Hepatocyte (in vitro differentiated cells): Measurements from ENCODE around the gene E2F8. TPM values are rescaled to one million over a fixed set of nuclear protein-coding genes. Genes with fewer than 3 reads are reported as not detected.

Experiments
- DNase-seq: peaks from one replicate; pipeline ENCODE4 v3.0.0-alpha.2; 2016; ENCODE audit warnings: low spot score
- H2AFZ ChIP-seq: fragments of 200-600 bp; sonication (generic); 2 replicates; pipeline ENCODE4 v1.6.0; 2016; ENCODE audit warnings: antibody characterized with exemption, mild to moderate bottlenecking
- H3K27ac ChIP-seq: fragments of 200-600 bp; sonication (generic); 2 replicates; pipeline ENCODE4 v1.5.1; 2016; ENCODE audit warnings: mild to moderate bottlenecking
- H3K27me3 ChIP-seq: fragments of 200-600 bp; sonication (generic); 2 replicates; pipeline ENCODE4 v1.6.1; 2016
- H3K36me3 ChIP-seq: fragments of 200-600 bp; sonication (generic); replicated peaks from 2 replicates; pipeline ENCODE4 v1.5.1; 2016; ENCODE audit warnings: low read depth; ENCODE audit not compliant: insufficient read depth
- H3K4me1 ChIP-seq: fragments of 200-600 bp; sonication (generic); 2 replicates; pipeline ENCODE4 v1.5.1; 2016; ENCODE audit warnings: mild to moderate bottlenecking, moderate library complexity; ENCODE audit not compliant: insufficient read depth
- H3K4me2 ChIP-seq: fragments of 200-600 bp; sonication (generic); 2 replicates; pipeline ENCODE4 v1.6.0; 2016
- H3K4me3 ChIP-seq: fragments of 200-600 bp; sonication (generic); 2 replicates; pipeline ENCODE4 v1.5.1; 2016; ENCODE audit warnings: mild to moderate bottlenecking
- H3K79me2 ChIP-seq: fragments of 200-600 bp; sonication (generic); 2 replicates; pipeline ENCODE4 v1.6.0; 2017; ENCODE audit warnings: mild to moderate bottlenecking
- H3K9me2 ChIP-seq: fragments of 200-600 bp; sonication (generic); replicated peaks from 2 replicates; pipeline ENCODE4 v1.6.0; 2017; ENCODE audit warnings: mild to moderate bottlenecking; ENCODE audit not compliant: insufficient read depth
- H3K9me3 ChIP-seq: fragments of 200-600 bp; sonication (generic); 2 replicates; pipeline ENCODE4 v1.5.1; 2016; ENCODE audit warnings: low read depth, mild to moderate bottlenecking
- H4K20me1 ChIP-seq: fragments of 200-600 bp; sonication (generic); 2 replicates; pipeline ENCODE4 v1.6.0; 2016; ENCODE audit warnings: mild to moderate bottlenecking; ENCODE audit not compliant: insufficient read depth, poor library complexity, severe bottlenecking
- EZH2 ChIP-seq: fragments of 200-600 bp; sonication (generic); IDR thresholded peaks from 2 replicates; pipeline ENCODE4 v1.6.1; 2016; ENCODE audit warnings: antibody characterized with exemption, mild to moderate bottlenecking, borderline replicate concordance
- EZH2phosphoT487 ChIP-seq: fragments of 200-600 bp; sonication (generic); IDR thresholded peaks from one replicate; pipeline ENCODE4 v1.6.1; 2018; ENCODE audit warnings: antibody characterized with exemption, mild to moderate bottlenecking, low read depth, moderate library complexity; ENCODE audit not compliant: unreplicated experiment, severe bottlenecking
- WGBS: methylation state at CpG from one replicate; pipeline ENCODE4 v1.1.6; 2016; ENCODE audit warnings: low lambda C conversion rate; ENCODE audit errors: missing lambda C conversion rate; 5-methylcytosine and 5-hydroxymethylcytosine counted together
- polyA plus RNA-seq: library from polyadenylated mRNA; unstranded; fragments of >200 nt; fragmentation: Nextera tagmentation; extraction: Ambion mirVana; gene quantifications from 2 replicates; pipeline ENCODE4 v1.2.1, GENCODE V29; 2016
- total RNA-seq: library from RNA; depleted of rRNA; stranded (reverse); fragments of >200 nt; gene quantifications from 2 replicates; pipeline ENCODE4 v1.2.3, GENCODE V29; 2014
- TF ChIP-seq, protein P1 (sequence below): fragments of 200-600 bp; sonication (generic); IDR thresholded peaks from 2 replicates; pipeline ENCODE4 v1.5.1; 2016; ENCODE audit warnings: antibody characterized with exemption, mild to moderate bottlenecking; ENCODE audit not compliant: poor library complexity

The E2F8 gene
- total and polyA plus RNA-seq, 2 experiments from 2014 or later, result 0.42 to 2.3 TPM

- Histone ChIP-seq H3K9me2 (no peaks in the 10 kb centered on the region), H3K27me3 (no peaks in the 10 kb centered on the region), H4K20me1 (no peaks in the 10 kb centered on the region), H3K36me3 (no peaks in the 10 kb centered on the region), H3K27ac (peak overlapping the region; percentile 38), H3K4me2 (peak overlapping the region; percentile 41), H3K4me1 (peaks cover 15% of the 10 kb centered on the region), H3K9me3 (no peaks in the 10 kb centered on the region), H2AFZ (no peak overlapping the region), H3K79me2 (no peaks in the 10 kb centered on the region), H3K4me3 (no peak overlapping the region)
- TF ChIP-seq EZH2 (no peak), EZH2phosphoT487 (no peak)
- TF ChIP-seq, protein P1, sequence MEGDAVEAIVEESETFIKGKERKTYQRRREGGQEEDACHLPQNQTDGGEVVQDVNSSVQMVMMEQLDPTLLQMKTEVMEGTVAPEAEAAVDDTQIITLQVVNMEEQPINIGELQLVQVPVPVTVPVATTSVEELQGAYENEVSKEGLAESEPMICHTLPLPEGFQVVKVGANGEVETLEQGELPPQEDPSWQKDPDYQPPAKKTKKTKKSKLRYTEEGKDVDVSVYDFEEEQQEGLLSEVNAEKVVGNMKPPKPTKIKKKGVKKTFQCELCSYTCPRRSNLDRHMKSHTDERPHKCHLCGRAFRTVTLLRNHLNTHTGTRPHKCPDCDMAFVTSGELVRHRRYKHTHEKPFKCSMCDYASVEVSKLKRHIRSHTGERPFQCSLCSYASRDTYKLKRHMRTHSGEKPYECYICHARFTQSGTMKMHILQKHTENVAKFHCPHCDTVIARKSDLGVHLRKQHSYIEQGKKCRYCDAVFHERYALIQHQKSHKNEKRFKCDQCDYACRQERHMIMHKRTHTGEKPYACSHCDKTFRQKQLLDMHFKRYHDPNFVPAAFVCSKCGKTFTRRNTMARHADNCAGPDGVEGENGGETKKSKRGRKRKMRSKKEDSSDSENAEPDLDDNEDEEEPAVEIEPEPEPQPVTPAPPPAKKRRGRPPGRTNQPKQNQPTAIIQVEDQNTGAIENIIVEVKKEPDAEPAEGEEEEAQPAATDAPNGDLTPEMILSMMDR, result no peak
- 22% methylated on average over 3 of the region's 3 CpGs for WGBS
- DNase-seq, result peak; percentile 22
Measured at GRCh38 chr11:19199771-19200170, 41.0 kb downstream of the E2F8 start.

DNA sequence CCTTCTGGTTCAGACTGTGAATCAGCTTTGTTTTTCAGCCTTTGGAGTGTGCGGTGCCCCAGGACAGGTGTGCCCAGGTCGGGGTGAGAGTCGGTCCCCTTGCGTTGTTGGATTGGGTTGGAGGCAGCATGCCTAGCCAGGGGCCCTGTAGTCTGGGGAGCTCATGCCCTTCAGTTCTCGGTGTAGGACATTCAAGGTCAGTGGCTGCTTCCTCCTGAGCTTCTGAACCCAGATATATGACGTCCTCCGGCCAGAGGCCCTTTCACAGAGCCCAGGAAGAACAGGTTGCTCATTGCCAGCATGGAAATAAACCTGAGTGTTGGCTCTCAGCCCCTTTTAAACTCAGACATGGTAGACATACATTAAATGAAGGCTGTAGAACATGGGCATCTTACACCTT lies 41.7 kb downstream of the E2F8 start:
- no peak for TF ChIP-seq EZH2phosphoT487
- DNase-seq, result no peak
- Histone ChIP-seq H3K9me3 (no peaks in the 10 kb centered on the region), H3K4me1 (peaks cover 15% of the 10 kb centered on the region), H3K79me2 (no peaks in the 10 kb centered on the region), H3K27me3 (no peaks in the 10 kb centered on the region), H3K4me2 (peak overlapping the region; percentile 41), H3K27ac (peak overlapping the region; percentile 38), H4K20me1 (no peaks in the 10 kb centered on the region), H3K9me2 (no peaks in the 10 kb centered on the region), H3K36me3 (no peaks in the 10 kb centered on the region), H2AFZ (no peak overlapping the region), H3K4me3 (no peak overlapping the region)
- 90% methylated on average over 7 of the region's 7 CpGs for WGBS

- no peaks in the 10 kb centered on the region for H3K9me2 ChIP-seq
- H3K36me3 ChIP-seq, result no peaks in the 10 kb centered on the region
- no peaks in the 10 kb centered on the region for H4K20me1 ChIP-seq
- H3K4me1 ChIP-seq, result peaks cover 15% of the 10 kb centered on the region
- WGBS, result 83% methylated on average over 6 of the region's 6 CpGs
- no peak for DNase-seq
- no peak overlapping the region for H3K4me3 ChIP-seq
- no peaks in the 10 kb centered on the region for H3K79me2 ChIP-seq
- H3K4me2 ChIP-seq, result no peak overlapping the region
- H2AFZ ChIP-seq, result no peak overlapping the region
- H3K9me3 ChIP-seq, result no peaks in the 10 kb centered on the region
- no peak overlapping the region for H3K27ac ChIP-seq
- no peaks in the 10 kb centered on the region for H3K27me3 ChIP-seq
- TF ChIP-seq EZH2phosphoT487 (no peak), EZH2 (no peak)
- TF ChIP-seq, protein P1, result no peak
Measured at GRCh38 chr11:19196432-19196831, 44.3 kb downstream of the E2F8 start.

GRCh38 chr11:19194620-19195308 lies 46.0 kb downstream of the E2F8 start:
- Histone ChIP-seq H3K9me2 (no peaks in the 10 kb centered on the region), H3K9me3 (no peaks in the 10 kb centered on the region), H3K36me3 (no peaks in the 10 kb centered on the region), H3K79me2 (no peaks in the 10 kb centered on the region), H2AFZ (no peak overlapping the region), H3K4me1 (peaks cover 9% of the 10 kb centered on the region), H3K4me3 (no peak overlapping the region), H4K20me1 (no peaks in the 10 kb centered on the region), H3K4me2 (no peak overlapping the region), H3K27me3 (no peaks in the 10 kb centered on the region), H3K27ac (no peak overlapping the region)
- no peak for TF ChIP-seq EZH2phosphoT487
- no peak for TF ChIP-seq EZH2
- TF ChIP-seq, protein P1, result no peak
- 93% methylated on average over 4 of the region's 4 CpGs for WGBS
- DNase-seq, result no peak
